AG08395 (cell line): ENCODE measurements around the gene ABCG4.
"Not testable (repeated sequence)": the region's sequence is repeated elsewhere in the genome, so short reads cannot be mapped to it uniquely, and the experiment has no call there.

Source experiments
- DNase-seq: peaks from one replicate; pipeline ENCODE4 v3.0.0; 2012; ENCODE audit warnings: mixed read lengths, low spot score

ABCG4 gene

GRCh38 chr11:119154178-119154577, 5.3 kb downstream of the ABCG4 start:
- no peak for DNase-seq

- DNase-seq = peak; percentile 24
Measured at GRCh38 chr11:119155733-119156492, 7.1 kb downstream of the ABCG4 start.

DNA sequence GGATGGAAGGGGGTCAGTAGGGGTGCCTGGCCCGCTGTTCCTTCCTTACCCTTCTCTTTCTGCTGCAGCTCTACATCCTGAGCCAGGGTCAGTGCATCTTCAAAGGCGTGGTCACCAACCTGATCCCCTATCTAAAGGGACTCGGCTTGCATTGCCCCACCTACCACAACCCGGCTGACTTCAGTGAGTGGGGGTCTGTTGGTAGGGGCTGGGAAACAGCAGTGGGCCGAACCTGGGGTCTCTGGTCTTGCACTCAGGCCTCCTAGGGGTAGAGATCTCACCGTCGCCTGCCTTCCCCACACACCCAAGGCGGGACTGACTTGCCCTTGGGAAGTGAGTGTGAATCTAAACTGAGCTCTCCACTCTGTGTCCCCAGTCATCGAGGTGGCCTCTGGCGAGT, 7.6 kb downstream of the ABCG4 start:
- DNase-seq = no peak

DNA sequence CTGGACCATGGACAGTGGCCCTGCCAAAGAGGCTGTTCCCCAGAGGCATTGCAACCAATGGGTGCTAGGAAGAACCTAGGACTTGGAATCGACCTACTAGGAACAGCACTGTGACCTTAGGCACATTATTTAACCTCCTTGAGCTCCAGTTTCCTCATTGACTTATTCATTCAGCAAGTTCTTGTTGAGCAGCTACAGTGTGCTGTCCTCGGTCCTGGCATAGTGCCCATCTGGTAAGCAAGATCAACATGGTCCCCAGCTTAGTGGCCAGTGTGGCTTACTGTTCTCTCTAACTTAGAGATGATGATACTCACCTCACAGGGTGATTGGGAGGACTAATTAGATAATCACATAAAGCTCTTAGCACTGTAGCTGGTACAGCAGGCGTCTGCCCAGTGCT, 8.2 kb downstream of the ABCG4 start:
- DNase-seq = no peak

- no peak for DNase-seq
Measured at GRCh38 chr11:119158467-119158866, 9.6 kb downstream of the ABCG4 start.

DNA sequence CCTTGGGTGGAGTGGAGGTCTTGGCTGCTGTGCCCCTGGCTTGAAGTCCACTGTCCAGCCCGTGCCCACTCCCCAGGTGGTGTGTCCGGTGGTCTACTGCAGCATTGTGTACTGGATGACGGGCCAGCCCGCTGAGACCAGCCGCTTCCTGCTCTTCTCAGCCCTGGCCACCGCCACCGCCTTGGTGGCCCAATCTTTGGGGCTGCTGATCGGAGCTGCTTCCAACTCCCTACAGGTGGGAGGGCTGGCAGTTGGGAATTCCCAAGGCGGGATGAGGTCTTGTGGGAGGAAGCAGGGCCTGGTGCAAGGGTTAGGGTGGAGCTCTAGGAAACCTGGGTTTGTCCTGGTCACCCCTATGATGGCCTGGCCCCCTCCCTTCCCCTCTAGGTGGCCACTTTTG, 11.3 kb downstream of the ABCG4 start:
- no peak for DNase-seq

GRCh38 chr11:119161871-119162270, 13.0 kb downstream of the ABCG4 start:
- no peak for DNase-seq

- peak; percentile 62 for DNase-seq
Measured at GRCh38 chr11:119166368-119167076, 17.7 kb downstream of the ABCG4 start.

- DNase-seq = not testable (repeated sequence)
Measured at GRCh38 chr11:119167077-119167458, 18.2 kb downstream of the ABCG4 start.

GRCh38 chr11:119167933-119168332, 19.1 kb downstream of the ABCG4 start:
- no peak for DNase-seq

- peak; percentile 97 for DNase-seq
Measured at GRCh38 chr11:119168471-119169281, 19.8 kb downstream of the ABCG4 start, which contains the start of gene NLRX1. TSS of gene NLRX1 (plus strand) at chr11:119168725. CDS start at chr11:119171404, 2,679 bp downstream.

DNA sequence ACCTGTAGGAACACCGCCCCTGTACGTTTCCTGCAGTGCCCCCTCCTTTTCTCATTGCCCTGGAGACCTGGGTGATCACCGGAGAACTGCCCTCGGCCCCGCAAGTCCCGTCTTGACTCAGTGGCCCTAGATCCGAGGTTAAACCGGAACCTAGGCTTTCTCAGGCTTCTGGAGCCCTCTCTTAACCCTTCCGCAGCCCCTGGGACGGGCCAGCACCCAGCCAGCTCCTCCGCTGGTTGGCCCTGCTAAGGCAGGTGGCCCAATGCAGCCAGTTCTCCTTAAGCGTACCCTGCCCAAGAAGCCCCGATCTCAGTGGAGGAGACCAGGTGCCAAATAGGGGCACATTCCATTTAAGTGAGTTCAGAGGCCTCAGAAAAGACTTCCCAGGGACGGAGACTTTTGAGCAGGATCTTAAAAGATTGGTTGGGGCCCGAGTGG, 20.4 kb downstream of the ABCG4 start:
- peak; percentile 45 for DNase-seq

DNA sequence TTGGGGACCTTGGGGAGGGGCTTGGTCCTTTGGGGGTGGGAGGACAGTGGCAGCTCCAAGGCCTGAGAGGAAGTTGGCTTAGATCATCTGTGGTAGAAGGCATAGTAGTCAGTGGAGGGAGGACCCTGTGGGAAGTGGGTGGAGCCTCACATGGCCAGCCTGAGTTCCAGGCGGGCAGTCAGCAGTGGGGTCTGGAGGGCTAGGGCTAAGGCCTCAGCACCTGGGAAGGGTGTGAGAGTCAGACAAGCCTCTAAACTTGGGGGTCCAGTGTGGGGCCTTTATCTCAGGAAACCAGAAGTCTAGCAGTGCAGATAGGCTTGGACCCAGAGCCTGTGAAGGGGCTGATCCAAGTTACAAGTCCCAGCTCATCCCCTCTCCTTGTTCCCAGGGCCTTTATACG, 23.7 kb downstream of the ABCG4 start:
- DNase-seq = no peak

DNA sequence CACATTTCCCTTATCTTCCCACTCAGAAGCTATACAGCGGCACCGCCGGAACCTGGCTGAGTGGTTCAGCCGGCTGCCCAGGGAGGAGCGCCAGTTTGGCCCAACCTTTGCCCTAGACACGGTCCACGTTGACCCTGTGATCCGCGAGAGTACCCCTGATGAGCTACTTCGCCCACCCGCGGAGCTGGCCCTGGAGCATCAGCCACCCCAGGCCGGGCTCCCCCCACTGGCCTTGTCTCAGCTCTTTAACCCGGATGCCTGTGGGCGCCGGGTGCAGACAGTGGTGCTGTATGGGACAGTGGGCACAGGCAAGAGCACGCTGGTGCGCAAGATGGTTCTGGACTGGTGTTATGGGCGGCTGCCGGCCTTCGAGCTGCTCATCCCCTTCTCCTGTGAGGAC, 24.6 kb downstream of the ABCG4 start:
- DNase-seq = no peak

- DNase-seq = peak; percentile 26
Measured at GRCh38 chr11:119175493-119176077, 26.7 kb downstream of the ABCG4 start.

DNA sequence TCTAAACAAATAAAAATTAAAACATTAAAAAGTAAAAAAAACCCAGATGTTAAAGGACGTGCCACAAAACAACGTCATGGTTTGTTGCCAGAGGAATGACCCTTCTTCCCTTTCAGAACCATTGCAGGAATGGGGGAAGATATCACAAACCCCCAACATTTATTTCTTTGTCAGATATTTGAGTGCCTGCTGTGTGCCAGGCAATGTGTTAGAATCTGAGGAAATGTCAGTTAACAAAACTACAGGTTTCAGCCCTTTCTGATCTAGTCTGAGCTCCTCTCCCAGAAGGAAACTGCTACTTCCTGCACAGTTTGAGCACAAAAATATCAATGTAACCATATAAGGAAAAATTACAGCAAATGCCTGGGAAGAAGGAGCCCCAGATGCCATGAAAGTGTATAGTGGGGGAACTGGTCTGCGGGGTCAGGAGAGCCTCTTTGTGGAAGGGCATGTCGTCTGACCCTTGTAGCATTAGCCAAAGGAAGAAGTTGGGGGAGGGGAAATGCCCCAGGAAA, 29.4 kb downstream of the ABCG4 start:
- DNase-seq = no peak

- no peak for DNase-seq
Measured at GRCh38 chr11:119179342-119179741, 30.5 kb downstream of the ABCG4 start.

GRCh38 chr11:119179983-119180382, 31.1 kb downstream of the ABCG4 start:
- no peak for DNase-seq

DNA sequence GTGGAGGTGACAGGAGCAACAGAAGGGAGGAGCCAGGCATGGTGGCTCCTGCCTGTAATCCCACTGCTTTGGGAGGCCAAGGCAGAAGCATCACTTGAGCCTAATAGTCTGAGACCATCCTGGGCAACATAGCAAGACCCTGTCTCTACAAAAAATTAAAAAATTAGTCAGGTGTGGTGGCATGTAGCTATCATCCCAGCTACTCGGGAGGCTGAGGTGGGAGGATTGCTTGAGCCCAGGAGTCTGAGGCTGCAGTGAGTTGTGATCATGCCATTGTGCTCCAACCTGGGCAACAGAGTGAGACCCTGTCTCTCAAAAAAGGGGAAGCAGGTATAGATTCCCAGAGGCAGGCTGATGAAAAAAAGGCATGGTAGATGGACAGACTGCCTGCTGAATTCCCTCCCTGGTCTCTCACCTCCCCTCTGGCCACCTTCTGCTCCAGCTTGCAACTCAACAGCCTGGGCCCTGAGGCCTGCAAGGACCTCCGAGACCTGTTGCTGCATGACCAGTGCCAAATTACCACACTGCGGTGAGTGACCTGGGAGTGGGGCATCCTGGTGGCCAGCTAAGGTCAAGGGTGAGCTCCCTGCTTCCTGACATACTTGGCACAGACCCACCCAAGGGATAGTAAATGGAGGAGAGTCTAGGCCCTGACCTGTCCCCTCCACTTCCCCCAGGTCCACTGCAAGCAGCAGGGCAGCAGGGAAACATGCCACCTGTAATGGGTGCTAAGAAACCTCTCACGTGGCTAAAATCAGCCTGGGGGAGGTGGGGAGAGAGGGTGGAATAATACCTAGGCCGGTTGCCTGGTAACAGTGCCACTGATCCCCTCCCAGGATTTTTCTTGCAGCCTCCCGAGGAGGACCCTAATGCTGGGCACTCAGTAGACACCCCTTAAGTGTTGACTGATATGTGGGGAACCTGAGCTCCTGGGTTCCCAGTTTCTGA, 32.2 kb downstream of the ABCG4 start:
- DNase-seq = no peak

DNA sequence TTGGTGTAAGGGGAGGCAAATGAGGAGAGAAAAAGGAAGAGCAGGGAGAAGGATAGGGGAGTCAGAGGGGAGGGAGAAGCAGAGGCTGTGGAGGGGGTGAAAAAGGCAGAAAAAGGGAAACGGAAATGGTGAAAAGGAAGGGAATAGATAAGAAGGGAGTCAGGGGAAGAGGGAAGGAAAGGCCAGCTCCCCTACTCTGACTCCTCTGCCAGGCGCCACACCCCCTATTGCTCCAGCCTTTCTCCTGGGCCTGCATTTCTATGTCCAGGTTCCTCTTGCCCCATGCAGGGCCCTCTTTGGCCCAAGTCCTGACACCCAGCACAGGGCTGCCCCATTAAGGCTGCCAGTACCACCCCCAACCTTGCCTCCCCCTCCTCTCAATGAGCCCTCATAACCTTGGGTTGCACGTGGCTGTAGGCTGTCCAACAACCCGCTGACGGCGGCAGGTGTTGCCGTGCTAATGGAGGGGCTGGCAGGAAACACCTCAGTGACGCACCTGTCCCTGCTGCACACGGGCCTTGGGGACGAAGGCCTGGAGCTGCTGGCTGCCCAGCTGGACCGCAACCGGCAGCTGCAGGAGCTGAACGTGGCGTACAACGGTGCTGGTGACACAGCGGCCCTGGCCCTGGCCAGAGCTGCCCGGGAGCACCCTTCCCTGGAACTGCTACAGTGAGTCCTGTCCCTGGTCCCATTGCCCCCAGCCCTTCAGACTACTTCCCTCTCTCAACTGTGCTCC, 33.0 kb downstream of the ABCG4 start:
- no peak for DNase-seq
